GM12878 (cell line): Measurements from ENCODE around the gene CLASP1. TPM values are rescaled to one million over a fixed set of nuclear protein-coding genes. Genes with fewer than 3 reads are reported as not detected.

ENCODE experiments used
- ATAC-seq: fragments of 200-7000 bp; cut with Tn5 transposase; 3 replicates; pipeline ENCODE4 v1.9.1; 2020; ENCODE audit warnings: mild to moderate bottlenecking, moderate library complexity
- BruUV-seq: library from RNA; stranded (reverse); fragments of 400-500 nt; replicated peaks from 2 replicates; lab custom pipeline; 2021; lab: Mats Ljungman, UMichigan
- CTCF ChIA-PET: fragments of 300-600 bp; sonication (Branson Sonifier 250); formaldehyde crosslinking; extraction: SDS; loops from one replicate; lab custom pipeline; 2021; ENCODE audit warnings: inconsistent platforms; lab: Yijun Ruan, JAX
- POLR2A ChIA-PET: fragments of 350-600 bp; formaldehyde crosslinking; extraction: SDS; loops from one replicate; lab custom pipeline; 2021; ENCODE audit warnings: inconsistent platforms; lab: Charles Lee
- RAD21 ChIA-PET: fragments of 300-600 bp; sonication (Branson Sonifier 250); formaldehyde crosslinking; loops from one replicate; lab custom pipeline; 2023; ENCODE audit warnings: antibody characterized with exemption; ENCODE audit not compliant: unreplicated experiment; lab: Charles Lee
- SMC1A ChIA-PET: fragments of 300-600 bp; sonication (Branson Sonifier 250); formaldehyde crosslinking; loops from one replicate; lab custom pipeline; 2023; ENCODE audit not compliant: unreplicated experiment, uncharacterized antibody; lab: Charles Lee
- DNase-seq: peaks from one replicate; pipeline ENCODE4 v3.0.0-alpha.2; 2011; ENCODE audit warnings: low read depth, low spot score
- FAIRE-seq: peaks from 3 replicates; lab custom pipeline; 2011; peaks lifted over from hg19 to GRCh38; lab: Jason Lieb, UNC
- H2AFZ ChIP-seq: 2 replicates; pipeline ENCODE4 v1.6.0; 2011; ENCODE audit warnings: low read depth, low read length, control low read depth; ENCODE audit not compliant: control insufficient read depth
- H3K27ac ChIP-seq: 2 replicates; pipeline ENCODE4 v1.5.1; 2011; ENCODE audit warnings: control low read depth; ENCODE audit not compliant: control insufficient read depth, insufficient read depth
- H3K27me3 ChIP-seq, 2 experiments: replicated peaks in 1 of 2; 2 replicates each; pipeline versions ENCODE4 v1.6.0 to v1.6.1; 2011; ENCODE audit warnings: low read length in 1 of 2; ENCODE audit not compliant: control insufficient read depth in 2 of 2, insufficient read depth in 2 of 2
- H3K36me3 ChIP-seq, 2 experiments: 2 replicates each; pipeline ENCODE4 v1.5.1; 2011; ENCODE audit warnings: low read length in 1 of 2; ENCODE audit not compliant: control insufficient read depth in 2 of 2, insufficient read depth in 2 of 2
- H3K4me1 ChIP-seq: 2 replicates; pipeline ENCODE4 v1.6.1; 2011; ENCODE audit warnings: mild to moderate bottlenecking, low read length, moderate library complexity, mixed read lengths; ENCODE audit not compliant: control insufficient read depth, insufficient read depth
- H3K4me2 ChIP-seq: 2 replicates; pipeline ENCODE4 v1.6.0; 2011; ENCODE audit warnings: control low read depth; ENCODE audit not compliant: control insufficient read depth, insufficient read depth
- H3K4me3 ChIP-seq: fragments of 200-600 bp; sonication (generic); 2 replicates; pipeline ENCODE4 v1.5.1; 2016
- H3K79me2 ChIP-seq: 2 replicates; pipeline ENCODE4 v1.6.0; 2011; ENCODE audit warnings: low read length; ENCODE audit not compliant: control insufficient read depth, insufficient read depth
- H3K9ac ChIP-seq: 2 replicates; pipeline ENCODE4 v1.8.0; 2011; ENCODE audit warnings: low read length, control low read depth, mixed read lengths; ENCODE audit not compliant: control insufficient read depth, insufficient read depth
- H3K9me3 ChIP-seq: replicated peaks from 3 replicates; pipeline ENCODE4 v1.5.1; 2011; ENCODE audit warnings: mild to moderate bottlenecking, low read length; ENCODE audit not compliant: control insufficient read depth, insufficient read depth
- H4K20me1 ChIP-seq: 2 replicates; pipeline ENCODE4 v1.6.0; 2011; ENCODE audit not compliant: control insufficient read depth, insufficient read depth
- CHD2 ChIP-seq: IDR thresholded peaks from 2 replicates; pipeline ENCODE4 v1.6.1; 2011; ENCODE audit warnings: low read depth, low read length, improper control_type of control experiment, borderline replicate concordance
- CREM ChIP-seq: IDR thresholded peaks from 2 replicates; pipeline ENCODE4 v1.6.1; 2014; ENCODE audit warnings: antibody characterized with exemption, low read depth
- MTA3 ChIP-seq: IDR thresholded peaks from 2 replicates; pipeline ENCODE4 v1.6.1; 2012; ENCODE audit warnings: low read length, inconsistent platforms, borderline replicate concordance
- RAD51 ChIP-seq: fragments of 450-650 bp; IDR thresholded peaks from 2 replicates; pipeline ENCODE4 v1.6.1; 2016; ENCODE audit warnings: moderate library complexity, mild to moderate bottlenecking, inconsistent platforms
- SMAD1 ChIP-seq: fragments of 450-650 bp; IDR thresholded peaks from 2 replicates; pipeline ENCODE4 v1.6.1; 2018; ENCODE audit warnings: mild to moderate bottlenecking, low read depth; ENCODE audit not compliant: partially characterized antibody
- SP1 ChIP-seq: IDR thresholded peaks from one replicate; pipeline ENCODE4 v1.6.1; 2011; ENCODE audit warnings: low read depth, low read length
- WGBS: methylation state at CpG from one replicate; pipeline ENCODE4 v1.1.6; 2016; ENCODE audit warnings: low lambda C conversion rate; ENCODE audit not compliant: insufficient replicate concordance, insufficient coverage; ENCODE audit errors: missing lambda C conversion rate; 5-methylcytosine and 5-hydroxymethylcytosine counted together
- in situ Hi-C: fragments of 300-500 bp; cut with MboI; formaldehyde crosslinking; loops from 9 replicates; pipeline ENCODE4 v1.14.3; 2018; ENCODE audit warnings: mixed read lengths
- intact Hi-C: fragments of 100-400 bp; cut with micrococcal nuclease; formaldehyde crosslinking; loops from one replicate; pipeline ENCODE4 v1.14.2; 2022; ENCODE audit not compliant: unreplicated experiment
- polyA plus RNA-seq, 11 experiments: library from polyadenylated mRNA; depleted of rRNA in 4 of 11; unstranded in 6 of 11; stranded (reverse) in 5 of 11; fragments of >200 nt; fragmentation: Nextera tagmentation in 4 of 11; fragmentation: Illumina TruSeq in 1 of 11; extraction: Ambion mirVana in 4 of 11; extraction: Trizol in 1 of 11; gene quantifications; 1 replicate in 1 of 11; 2 replicates in 10 of 11; pipeline versions ENCODE4 v1.2.1 to v1.2.3, GENCODE V29; 2011 to 2016; ENCODE audit warnings: inconsistent platforms in 2 of 11, missing spikeins in 2 of 11, low read depth in 1 of 11
- total RNA-seq, 4 experiments: library from RNA; depleted of rRNA in 3 of 4; stranded (reverse); fragments of >200 nt in 3 of 4; fragmentation: Illumina TruSeq in 1 of 4; extraction: Trizol in 1 of 4; gene quantifications; 2 replicates each; pipeline versions ENCODE4 v1.2.1 to v1.2.3, GENCODE V29; 2013 to 2021
- TF ChIP-seq, protein P1 (sequence below): fragments of 450-650 bp; IDR thresholded peaks from 2 replicates; pipeline ENCODE4 v1.6.1; 2016; ENCODE audit warnings: mild to moderate bottlenecking, moderate library complexity, borderline replicate concordance
- TF ChIP-seq, protein P2 (sequence below): IDR thresholded peaks from 2 replicates; pipeline ENCODE4 v1.6.1; 2012; ENCODE audit warnings: improper control_type of control experiment, low read depth, low read length; ENCODE audit not compliant: insufficient replicate concordance
- TF ChIP-seq, protein P3 (sequence below): fragments of 450-650 bp; IDR thresholded peaks from 2 replicates; pipeline ENCODE4 v1.6.1; 2017; ENCODE audit warnings: mild to moderate bottlenecking, moderate library complexity

The CLASP1 gene
- total and polyA plus RNA-seq, 10 of the 15 experiments (the other 5 are each of a cell fraction or from before 2014, with no cell fraction given), result 1.4 to 62.4 (median 32.9) TPM

DNA sequence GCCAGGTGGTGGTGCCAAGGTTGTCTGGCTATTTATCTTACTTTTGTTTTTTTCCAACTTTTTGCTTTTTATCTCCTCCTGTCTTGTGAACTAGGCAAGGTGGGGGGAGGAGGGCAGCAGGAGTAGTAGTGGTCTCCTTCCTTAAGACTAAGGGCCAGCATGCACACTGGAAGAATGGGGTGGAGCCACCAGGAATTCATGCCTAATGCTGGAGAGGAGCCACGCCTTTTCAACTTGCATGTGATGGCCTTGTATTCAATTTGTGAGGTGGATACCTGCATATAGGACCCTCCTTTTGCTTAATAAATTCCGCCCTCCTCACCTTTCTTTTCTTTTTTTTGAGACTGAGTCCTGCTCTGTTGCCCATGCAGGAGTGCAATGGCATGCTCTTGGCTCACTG, 37.6 kb upstream of the CLASP1 start:
- no peak for FAIRE-seq
- Histone ChIP-seq H4K20me1 (no peaks in the 10 kb centered on the region), H3K4me1 (no peaks in the 10 kb centered on the region), H3K27me3 (no peaks in the 10 kb centered on the region; a peak in 1 of 4 replicates), H2AFZ (no peak overlapping the region), H3K36me3 (no peaks in the 10 kb centered on the region), H3K79me2 (no peaks in the 10 kb centered on the region), H3K4me3 (no peak overlapping the region), H3K4me2 (no peak overlapping the region), H3K9ac (no peak overlapping the region), H3K9me3 (peaks cover 10% of the 10 kb centered on the region), H3K27ac (no peak overlapping the region)
- in situ Hi-C loops (loop anchor here (5.0 kb wide), 1 partner anchor 35 kb away; no protein-coding TSS in a partner anchor), intact Hi-C loops (no loop called here)
- BruUV-seq, result no TSS peak
- ATAC-seq, result no peak
- WGBS, result 10% methylated on average over 2 of the region's 2 CpGs
- no peak for DNase-seq
- CTCF ChIA-PET, result interaction anchor here (0.5 kb wide), 1 partner anchor 91 kb away, joined by 3 read pairs; no protein-coding TSS in a partner anchor
- SMC1A ChIA-PET, result no interaction called here
- POLR2A ChIA-PET, result no interaction called here
- RAD21 ChIA-PET, result no interaction called here
- TF ChIP-seq CHD2, result no peak
- no peak for TF ChIP-seq SP1
- TF ChIP-seq, protein P1, sequence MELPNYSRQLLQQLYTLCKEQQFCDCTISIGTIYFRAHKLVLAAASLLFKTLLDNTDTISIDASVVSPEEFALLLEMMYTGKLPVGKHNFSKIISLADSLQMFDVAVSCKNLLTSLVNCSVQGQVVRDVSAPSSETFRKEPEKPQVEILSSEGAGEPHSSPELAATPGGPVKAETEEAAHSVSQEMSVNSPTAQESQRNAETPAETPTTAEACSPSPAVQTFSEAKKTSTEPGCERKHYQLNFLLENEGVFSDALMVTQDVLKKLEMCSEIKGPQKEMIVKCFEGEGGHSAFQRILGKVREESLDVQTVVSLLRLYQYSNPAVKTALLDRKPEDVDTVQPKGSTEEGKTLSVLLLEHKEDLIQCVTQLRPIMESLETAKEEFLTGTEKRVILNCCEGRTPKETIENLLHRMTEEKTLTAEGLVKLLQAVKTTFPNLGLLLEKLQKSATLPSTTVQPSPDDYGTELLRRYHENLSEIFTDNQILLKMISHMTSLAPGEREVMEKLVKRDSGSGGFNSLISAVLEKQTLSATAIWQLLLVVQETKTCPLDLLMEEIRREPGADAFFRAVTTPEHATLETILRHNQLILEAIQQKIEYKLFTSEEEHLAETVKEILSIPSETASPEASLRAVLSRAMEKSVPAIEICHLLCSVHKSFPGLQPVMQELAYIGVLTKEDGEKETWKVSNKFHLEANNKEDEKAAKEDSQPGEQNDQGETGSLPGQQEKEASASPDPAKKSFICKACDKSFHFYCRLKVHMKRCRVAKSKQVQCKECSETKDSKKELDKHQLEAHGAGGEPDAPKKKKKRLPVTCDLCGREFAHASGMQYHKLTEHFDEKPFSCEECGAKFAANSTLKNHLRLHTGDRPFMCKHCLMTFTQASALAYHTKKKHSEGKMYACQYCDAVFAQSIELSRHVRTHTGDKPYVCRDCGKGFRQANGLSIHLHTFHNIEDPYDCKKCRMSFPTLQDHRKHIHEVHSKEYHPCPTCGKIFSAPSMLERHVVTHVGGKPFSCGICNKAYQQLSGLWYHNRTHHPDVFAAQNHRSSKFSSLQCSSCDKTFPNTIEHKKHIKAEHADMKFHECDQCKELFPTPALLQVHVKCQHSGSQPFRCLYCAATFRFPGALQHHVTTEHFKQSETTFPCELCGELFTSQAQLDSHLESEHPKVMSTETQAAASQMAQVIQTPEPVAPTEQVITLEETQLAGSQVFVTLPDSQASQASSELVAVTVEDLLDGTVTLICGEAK, result no peak
- TF ChIP-seq CREM, result no peak
- TF ChIP-seq, protein P2, sequence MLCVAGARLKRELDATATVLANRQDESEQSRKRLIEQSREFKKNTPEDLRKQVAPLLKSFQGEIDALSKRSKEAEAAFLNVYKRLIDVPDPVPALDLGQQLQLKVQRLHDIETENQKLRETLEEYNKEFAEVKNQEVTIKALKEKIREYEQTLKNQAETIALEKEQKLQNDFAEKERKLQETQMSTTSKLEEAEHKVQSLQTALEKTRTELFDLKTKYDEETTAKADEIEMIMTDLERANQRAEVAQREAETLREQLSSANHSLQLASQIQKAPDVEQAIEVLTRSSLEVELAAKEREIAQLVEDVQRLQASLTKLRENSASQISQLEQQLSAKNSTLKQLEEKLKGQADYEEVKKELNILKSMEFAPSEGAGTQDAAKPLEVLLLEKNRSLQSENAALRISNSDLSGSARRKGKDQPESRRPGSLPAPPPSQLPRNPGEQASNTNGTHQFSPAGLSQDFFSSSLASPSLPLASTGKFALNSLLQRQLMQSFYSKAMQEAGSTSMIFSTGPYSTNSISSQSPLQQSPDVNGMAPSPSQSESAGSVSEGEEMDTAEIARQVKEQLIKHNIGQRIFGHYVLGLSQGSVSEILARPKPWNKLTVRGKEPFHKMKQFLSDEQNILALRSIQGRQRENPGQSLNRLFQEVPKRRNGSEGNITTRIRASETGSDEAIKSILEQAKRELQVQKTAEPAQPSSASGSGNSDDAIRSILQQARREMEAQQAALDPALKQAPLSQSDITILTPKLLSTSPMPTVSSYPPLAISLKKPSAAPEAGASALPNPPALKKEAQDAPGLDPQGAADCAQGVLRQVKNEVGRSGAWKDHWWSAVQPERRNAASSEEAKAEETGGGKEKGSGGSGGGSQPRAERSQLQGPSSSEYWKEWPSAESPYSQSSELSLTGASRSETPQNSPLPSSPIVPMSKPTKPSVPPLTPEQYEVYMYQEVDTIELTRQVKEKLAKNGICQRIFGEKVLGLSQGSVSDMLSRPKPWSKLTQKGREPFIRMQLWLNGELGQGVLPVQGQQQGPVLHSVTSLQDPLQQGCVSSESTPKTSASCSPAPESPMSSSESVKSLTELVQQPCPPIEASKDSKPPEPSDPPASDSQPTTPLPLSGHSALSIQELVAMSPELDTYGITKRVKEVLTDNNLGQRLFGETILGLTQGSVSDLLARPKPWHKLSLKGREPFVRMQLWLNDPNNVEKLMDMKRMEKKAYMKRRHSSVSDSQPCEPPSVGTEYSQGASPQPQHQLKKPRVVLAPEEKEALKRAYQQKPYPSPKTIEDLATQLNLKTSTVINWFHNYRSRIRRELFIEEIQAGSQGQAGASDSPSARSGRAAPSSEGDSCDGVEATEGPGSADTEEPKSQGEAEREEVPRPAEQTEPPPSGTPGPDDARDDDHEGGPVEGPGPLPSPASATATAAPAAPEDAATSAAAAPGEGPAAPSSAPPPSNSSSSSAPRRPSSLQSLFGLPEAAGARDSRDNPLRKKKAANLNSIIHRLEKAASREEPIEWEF, result no peak
- TF ChIP-seq, protein P3, sequence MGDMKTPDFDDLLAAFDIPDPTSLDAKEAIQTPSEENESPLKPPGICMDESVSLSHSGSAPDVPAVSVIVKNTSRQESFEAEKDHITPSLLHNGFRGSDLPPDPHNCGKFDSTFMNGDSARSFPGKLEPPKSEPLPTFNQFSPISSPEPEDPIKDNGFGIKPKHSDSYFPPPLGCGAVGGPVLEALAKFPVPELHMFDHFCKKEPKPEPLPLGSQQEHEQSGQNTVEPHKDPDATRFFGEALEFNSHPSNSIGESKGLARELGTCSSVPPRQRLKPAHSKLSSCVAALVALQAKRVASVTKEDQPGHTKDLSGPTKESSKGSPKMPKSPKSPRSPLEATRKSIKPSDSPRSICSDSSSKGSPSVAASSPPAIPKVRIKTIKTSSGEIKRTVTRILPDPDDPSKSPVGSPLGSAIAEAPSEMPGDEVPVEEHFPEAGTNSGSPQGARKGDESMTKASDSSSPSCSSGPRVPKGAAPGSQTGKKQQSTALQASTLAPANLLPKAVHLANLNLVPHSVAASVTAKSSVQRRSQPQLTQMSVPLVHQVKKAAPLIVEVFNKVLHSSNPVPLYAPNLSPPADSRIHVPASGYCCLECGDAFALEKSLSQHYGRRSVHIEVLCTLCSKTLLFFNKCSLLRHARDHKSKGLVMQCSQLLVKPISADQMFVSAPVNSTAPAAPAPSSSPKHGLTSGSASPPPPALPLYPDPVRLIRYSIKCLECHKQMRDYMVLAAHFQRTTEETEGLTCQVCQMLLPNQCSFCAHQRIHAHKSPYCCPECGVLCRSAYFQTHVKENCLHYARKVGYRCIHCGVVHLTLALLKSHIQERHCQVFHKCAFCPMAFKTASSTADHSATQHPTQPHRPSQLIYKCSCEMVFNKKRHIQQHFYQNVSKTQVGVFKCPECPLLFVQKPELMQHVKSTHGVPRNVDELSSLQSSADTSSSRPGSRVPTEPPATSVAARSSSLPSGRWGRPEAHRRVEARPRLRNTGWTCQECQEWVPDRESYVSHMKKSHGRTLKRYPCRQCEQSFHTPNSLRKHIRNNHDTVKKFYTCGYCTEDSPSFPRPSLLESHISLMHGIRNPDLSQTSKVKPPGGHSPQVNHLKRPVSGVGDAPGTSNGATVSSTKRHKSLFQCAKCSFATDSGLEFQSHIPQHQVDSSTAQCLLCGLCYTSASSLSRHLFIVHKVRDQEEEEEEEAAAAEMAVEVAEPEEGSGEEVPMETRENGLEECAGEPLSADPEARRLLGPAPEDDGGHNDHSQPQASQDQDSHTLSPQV, result no peak
- no peak for TF ChIP-seq MTA3
- TF ChIP-seq SMAD1, result no peak
- TF ChIP-seq RAD51, result no peak
